Lung (tissue), 12 donors: ENCODE results near the gene ANKMY2. TPM values are rescaled to one million over a fixed set of nuclear protein-coding genes. Genes with fewer than 3 reads are reported as not detected.

Source experiments
- ATAC-seq: fragments of 200-7000 bp; cut with Tn5 transposase; one replicate; pipeline ENCODE4 v1.9.1; 2020; ENCODE audit warnings: moderate number of reproducible peaks; ENCODE audit not compliant: insufficient read depth, low FRiP score
- DNase-seq, 3 donors: peaks; one replicate each; pipeline ENCODE4 v3.0.0-alpha.2; 2013 to 2017
- H3K27ac ChIP-seq, 2 donors: one replicate each; pipeline ENCODE4 v1.5.1; 2013; ENCODE audit warnings: mild to moderate bottlenecking in 2 of 2, moderate library complexity in 2 of 2, control low read depth in 1 of 2, inconsistent platforms in 1 of 2, low read depth in 1 of 2, low read length in 1 of 2
- H3K27me3 ChIP-seq, 3 donors: one replicate each; pipeline ENCODE4 v1.5.1; 2013; ENCODE audit warnings: low read length in 2 of 3; ENCODE audit not compliant: control insufficient read depth in 3 of 3, insufficient read depth in 3 of 3
- H3K36me3 ChIP-seq, 4 donors: one replicate each; pipeline ENCODE4 v1.5.1; 2013; ENCODE audit warnings: low read length in 4 of 4, mild to moderate bottlenecking in 1 of 4, moderate library complexity in 1 of 4; ENCODE audit not compliant: control insufficient read depth in 4 of 4, insufficient read depth in 4 of 4
- H3K4me1 ChIP-seq, 5 donors: one replicate each; pipeline ENCODE4 v1.5.1; 2013; ENCODE audit warnings: low read length in 5 of 5, mild to moderate bottlenecking in 2 of 5, moderate library complexity in 1 of 5; ENCODE audit not compliant: control insufficient read depth in 5 of 5, insufficient read depth in 5 of 5
- H3K4me3 ChIP-seq: one replicate; pipeline ENCODE4 v1.5.1; 2013; ENCODE audit warnings: mild to moderate bottlenecking, control low read depth, moderate library complexity
- H3K9ac ChIP-seq, 2 donors: one replicate each; pipeline ENCODE4 v1.5.1; 2013; ENCODE audit warnings: low read length in 2 of 2, control low read depth in 1 of 2; ENCODE audit not compliant: insufficient read depth in 1 of 2
- H3K9me3 ChIP-seq, 4 donors: one replicate each; pipeline ENCODE4 v1.5.1; 2013; ENCODE audit warnings: low read length in 3 of 4, mild to moderate bottlenecking in 1 of 4, moderate library complexity in 1 of 4; ENCODE audit not compliant: control insufficient read depth in 4 of 4, insufficient read depth in 3 of 4
- WGBS, 2 donors: extraction: QIAGEN DNeasy Blood & Tissue Kit; methylation state at CpG; one replicate each; pipeline ENCODE4 v1.1.7; 2013; 5-methylcytosine and 5-hydroxymethylcytosine counted together
- polyA plus RNA-seq, 2 donors: library from polyadenylated mRNA; stranded (reverse); fragments of 200-250 nt; gene quantifications; one replicate each; pipeline ENCODE4 v1.2.1, GENCODE V29; 2013
- total RNA-seq, 2 donors: library from RNA; depleted of rRNA in 1 of 2; stranded (reverse); fragments of >200 nt in 1 of 2; gene quantifications; one replicate each; pipeline ENCODE4 v1.2.1, GENCODE V29; 2014 to 2021
- TF ChIP-seq, protein P1 (sequence below): IDR thresholded peaks from 2 replicates; pipeline ENCODE4 v1.5.1; 2012; ENCODE audit warnings: mild to moderate bottlenecking; ENCODE audit errors: control extremely low read depth, extremely low read depth
- donor health status: control.
- donor health status: control.
- donor health status: Bipolar disorder and iron deficiency.
- donor health status: healthy.
- donor health status: DM: yes; HTN: yes; CAD: no.

ANKMY2 gene
- total and polyA plus RNA-seq, 4 donors: 4.9 to 26.2 (median 9.7) TPM

DNA sequence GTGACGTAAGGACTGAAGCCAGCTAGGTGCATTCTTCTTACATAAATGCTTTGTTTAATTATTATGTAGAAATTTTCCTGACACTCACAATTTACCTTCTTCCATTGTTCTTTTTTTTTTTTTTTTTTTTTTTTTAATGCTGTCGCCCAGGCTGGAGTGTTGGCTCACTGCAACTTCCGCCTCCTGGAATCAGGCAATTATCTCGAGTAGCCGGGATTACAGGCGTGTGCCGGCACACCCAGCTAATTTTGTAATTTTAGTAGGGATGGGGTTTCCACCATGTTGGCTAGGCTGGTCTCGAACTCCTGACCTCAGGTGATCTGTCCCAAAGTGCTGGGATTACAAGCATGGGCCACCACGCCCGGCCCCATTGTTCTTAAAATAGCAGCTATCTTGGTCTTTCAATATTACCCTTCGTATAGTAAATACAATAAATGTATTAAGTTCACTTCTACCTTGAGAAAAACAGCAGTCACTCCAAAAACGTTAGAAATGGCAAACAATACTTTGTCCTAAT lies 32.5 kb upstream of the ANKMY2 start:
- DNase-seq (no peak), ATAC-seq (no peak)
- WGBS, 2 donors: 93 to 97% methylated on average over 12 of the region's 12 CpGs
- Histone ChIP-seq H3K4me1 (peaks cover 0 to 3% (median 0%) of the 10 kb centered on the region in 5 donors), H3K4me3 (no peak overlapping the region), H3K27ac (no peak overlapping the region), H3K27me3 (no peaks in the 10 kb centered on the region), H3K9ac (no peak overlapping the region), H3K36me3 (peaks cover 4 to 30% (median 26%) of the 10 kb centered on the region in 4 donors), H3K9me3 (no peaks in the 10 kb centered on the region)
- TF ChIP-seq, protein P1, sequence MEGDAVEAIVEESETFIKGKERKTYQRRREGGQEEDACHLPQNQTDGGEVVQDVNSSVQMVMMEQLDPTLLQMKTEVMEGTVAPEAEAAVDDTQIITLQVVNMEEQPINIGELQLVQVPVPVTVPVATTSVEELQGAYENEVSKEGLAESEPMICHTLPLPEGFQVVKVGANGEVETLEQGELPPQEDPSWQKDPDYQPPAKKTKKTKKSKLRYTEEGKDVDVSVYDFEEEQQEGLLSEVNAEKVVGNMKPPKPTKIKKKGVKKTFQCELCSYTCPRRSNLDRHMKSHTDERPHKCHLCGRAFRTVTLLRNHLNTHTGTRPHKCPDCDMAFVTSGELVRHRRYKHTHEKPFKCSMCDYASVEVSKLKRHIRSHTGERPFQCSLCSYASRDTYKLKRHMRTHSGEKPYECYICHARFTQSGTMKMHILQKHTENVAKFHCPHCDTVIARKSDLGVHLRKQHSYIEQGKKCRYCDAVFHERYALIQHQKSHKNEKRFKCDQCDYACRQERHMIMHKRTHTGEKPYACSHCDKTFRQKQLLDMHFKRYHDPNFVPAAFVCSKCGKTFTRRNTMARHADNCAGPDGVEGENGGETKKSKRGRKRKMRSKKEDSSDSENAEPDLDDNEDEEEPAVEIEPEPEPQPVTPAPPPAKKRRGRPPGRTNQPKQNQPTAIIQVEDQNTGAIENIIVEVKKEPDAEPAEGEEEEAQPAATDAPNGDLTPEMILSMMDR: no peak

DNA sequence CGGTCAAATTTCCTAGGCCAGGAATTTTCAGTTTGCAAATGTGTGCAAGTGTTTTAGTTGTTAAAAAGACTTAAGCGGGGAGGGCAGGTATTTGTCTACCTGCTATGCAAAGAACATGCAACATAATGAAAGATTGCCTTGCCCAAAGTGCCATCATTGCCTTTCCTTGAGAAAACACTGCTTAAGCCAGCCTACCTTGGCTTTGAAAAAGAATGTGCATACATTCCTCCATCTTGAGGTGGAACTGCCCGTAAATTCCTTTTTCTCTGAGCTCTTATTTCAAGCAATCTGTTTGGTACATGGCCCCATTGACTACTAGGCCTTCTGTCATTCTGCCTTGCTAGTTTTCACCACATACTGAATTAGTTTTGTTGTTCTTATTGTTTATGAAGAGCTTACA lies 29.7 kb upstream of the ANKMY2 start:
- peaks cover 0 to 10% (median 0%) of the 10 kb centered on the region in 5 donors for H3K4me1 ChIP-seq
- H3K27ac ChIP-seq: no peak overlapping the region
- TF ChIP-seq, protein P1: no peak
- H3K36me3 ChIP-seq: peaks cover 6 to 24% (median 14%) of the 10 kb centered on the region in 4 donors
- no peak for ATAC-seq
- DNase-seq: no peak
- no peak overlapping the region for H3K4me3 ChIP-seq
- WGBS, 2 donors: 93 to 98% methylated on average over 3 of the region's 3 CpGs
- H3K27me3 ChIP-seq: no peaks in the 10 kb centered on the region
- no peak overlapping the region for H3K9ac ChIP-seq
- no peaks in the 10 kb centered on the region for H3K9me3 ChIP-seq

DNA sequence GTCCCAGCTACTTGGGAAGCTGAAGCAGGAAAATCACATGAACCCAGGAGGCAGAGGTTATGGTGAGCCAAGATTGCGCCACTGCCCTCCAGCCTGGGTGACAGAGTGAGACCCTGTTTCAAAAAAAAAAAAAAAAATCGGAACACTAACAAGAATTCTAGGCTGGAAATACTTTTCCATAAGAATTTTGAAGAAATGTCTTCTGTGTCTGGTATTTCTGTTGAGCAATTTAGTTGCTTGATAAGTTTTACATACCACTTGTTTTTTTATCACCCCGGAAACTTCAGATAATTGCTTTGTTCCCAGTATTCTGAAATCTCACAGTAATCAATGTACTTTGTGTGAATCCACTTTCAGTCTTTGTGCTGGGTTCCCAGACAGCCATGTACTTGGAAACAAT lies 26.3 kb upstream of the ANKMY2 start:
- 96 to 97% methylated on average over 3 of the region's 3 CpGs for WGBS, 2 donors
- no peak overlapping the region for H3K4me3 ChIP-seq
- no peaks in the 10 kb centered on the region for H3K9me3 ChIP-seq
- H3K9ac ChIP-seq: no peak overlapping the region
- H3K27ac ChIP-seq: no peak overlapping the region
- DNase-seq: no peak
- H3K27me3 ChIP-seq: no peaks in the 10 kb centered on the region
- ATAC-seq: no peak
- H3K36me3 ChIP-seq: peaks cover 6 to 12% (median 10%) of the 10 kb centered on the region in 4 donors
- TF ChIP-seq, protein P1: no peak
- peaks cover 0 to 28% (median 0%) of the 10 kb centered on the region in 5 donors for H3K4me1 ChIP-seq
